GM19397 (cell line): ENCODE results near the gene CTAGE8.
"Not testable (repeated sequence)": the region's sequence is repeated elsewhere in the genome, so short reads cannot be mapped to it uniquely, and the experiment has no call there.

Experiments used
- ATAC-seq: cut with Tn5 transposase; IDR thresholded peaks from one replicate; pipeline ENCODE4 v1.9.1; 2021; ENCODE audit warnings: mild to moderate bottlenecking, moderate library complexity; ENCODE audit not compliant: unreplicated experiment

The CTAGE8 gene

DNA sequence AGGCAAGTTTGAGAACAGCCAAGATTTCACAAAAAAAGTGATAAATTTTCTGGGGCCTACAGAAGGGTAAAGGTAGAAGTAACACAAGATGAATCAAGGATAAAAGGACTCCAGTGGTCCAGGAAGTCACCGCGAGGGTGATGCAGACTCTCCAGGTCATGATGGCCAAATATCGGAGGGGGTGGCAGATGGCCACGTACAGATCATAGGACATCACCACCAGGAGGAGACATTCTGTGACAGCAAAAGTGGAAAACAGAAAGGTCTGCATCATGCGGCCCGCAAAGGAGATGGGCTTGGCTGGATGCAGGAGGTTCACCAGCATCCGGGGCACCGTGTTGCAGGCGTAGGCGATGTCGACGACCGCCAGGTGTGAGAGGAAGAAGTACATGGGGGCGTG lies 10.0 kb downstream of the CTAGE8 start:
- ATAC-seq, result not testable (repeated sequence)

DNA sequence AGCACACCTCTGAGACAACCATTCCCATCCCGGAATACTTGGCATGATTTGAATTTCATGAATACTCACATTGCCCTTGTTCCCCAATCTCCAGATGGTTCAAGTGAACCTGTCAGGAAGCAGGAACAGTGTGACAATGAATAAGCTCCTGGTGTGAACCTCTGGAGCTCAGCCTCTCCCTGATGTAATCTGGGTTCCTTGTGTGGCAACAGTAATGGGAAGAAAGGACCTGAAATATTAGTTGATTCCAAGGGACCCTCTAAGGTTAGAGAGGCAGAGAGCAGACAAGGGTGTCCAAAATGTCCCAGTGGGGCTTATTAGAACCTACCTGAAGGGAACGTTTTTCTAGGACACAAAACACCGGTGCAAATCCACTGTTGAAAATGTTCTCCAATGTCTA lies 13.0 kb downstream of the CTAGE8 start:
- ATAC-seq, result no peak

DNA sequence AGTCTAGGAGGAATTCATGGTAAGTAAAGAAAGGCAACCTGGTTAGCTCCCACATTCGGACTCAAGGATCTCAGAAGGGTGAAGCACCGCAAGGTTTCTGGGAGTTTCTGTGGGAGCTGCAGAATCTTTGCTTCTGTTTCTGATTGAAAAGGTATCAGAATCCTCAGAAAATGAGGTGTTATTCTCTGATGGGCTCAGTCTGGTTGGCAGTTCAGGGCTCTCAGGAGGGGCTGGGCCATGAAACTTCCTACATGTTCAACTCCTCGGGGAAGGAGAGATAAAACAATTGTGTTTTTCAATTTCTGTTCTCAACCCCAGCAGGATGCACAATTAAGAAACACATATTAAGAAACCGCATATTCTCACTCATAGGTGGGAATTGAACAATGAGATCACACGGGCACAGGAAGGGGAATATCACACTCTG lies 13.6 kb downstream of the CTAGE8 start:
- ATAC-seq, result no peak

DNA sequence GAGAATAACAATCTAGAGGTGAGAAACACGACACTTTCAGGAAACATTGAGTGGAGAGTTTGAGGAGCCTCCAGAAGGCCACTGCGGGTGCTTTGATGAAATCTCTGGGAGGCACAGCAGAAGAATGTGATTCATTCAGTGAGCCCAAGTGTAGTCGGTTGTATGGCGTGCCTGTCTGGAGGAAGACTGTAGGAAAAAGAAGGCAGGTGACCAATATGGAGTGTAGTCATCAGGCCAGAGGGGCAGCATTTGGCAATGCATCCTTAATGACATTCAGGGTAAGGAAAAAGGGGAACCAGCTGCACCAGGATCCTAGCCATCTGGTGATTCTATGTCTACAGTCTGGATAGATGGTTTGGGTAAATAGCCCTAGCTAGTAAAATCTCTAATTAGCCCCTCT lies 16.8 kb downstream of the CTAGE8 start:
- ATAC-seq, result not testable (repeated sequence)

DNA sequence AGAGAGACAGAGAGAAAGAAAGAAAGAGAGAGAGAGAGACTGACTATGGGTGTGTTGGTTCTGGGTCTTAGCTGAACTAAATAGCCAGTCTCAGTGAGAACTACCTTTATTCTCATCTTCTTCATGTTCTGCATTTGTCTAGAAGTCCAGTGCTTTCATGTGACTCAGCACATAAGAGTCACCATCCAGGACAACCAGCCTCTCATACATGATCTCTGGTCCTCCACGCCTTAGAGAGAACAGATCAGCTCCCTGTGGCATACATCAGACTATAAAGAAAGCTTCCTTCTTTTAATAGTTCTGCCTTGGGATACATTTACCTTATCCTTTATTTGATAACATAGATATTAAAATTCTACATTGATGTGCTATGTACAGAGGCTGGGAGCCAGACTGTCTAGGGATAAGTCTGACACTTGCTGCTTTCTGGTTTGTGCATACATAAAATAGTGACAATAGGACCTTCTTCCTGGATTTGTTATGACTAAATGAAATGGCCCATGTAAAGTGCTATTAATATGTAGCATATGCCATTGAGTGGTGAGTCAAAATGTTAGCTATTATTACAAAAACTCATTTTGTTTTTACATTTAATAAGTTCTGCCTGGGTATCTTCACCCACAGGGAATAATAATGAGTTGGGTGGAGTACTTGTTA lies 21.3 kb downstream of the CTAGE8 start:
- not testable (repeated sequence) for ATAC-seq

DNA sequence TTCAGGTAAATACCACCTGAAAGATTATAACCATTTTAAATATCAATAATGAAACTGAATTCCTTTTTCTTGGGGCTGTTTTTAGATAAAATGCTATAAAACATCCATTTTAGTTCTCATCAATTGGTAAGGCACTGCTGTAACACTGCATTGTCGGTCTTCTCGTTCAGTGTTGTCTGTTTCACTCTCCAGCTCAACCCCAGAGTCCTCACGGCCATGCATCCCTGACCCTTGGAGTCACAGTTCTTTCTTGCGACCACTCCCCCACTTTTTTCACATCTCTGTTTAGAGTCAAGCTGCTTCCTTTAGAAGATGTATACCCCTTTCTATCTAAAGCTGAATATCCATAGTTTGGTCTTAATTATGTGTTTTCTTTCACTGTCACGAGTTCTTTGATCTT lies 22.1 kb downstream of the CTAGE8 start:
- ATAC-seq, result not testable (repeated sequence)

DNA sequence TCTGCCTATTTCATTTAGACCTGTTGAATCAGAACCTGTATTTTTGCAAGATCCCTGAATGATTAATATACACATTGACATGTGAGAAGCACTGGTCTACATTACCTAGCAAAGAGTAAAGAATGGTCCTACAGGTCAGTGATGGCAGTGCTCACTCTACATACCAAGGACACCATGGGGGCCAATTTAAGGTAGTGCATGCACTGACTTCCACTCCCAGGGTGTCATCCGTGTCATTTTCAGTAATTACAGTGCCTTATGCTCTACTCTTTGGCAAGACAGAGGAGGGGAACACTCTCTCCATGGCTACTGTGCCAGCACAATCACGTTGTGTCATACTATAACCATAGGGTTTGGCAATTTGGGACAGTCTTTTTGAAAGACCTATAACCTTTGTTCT lies 23.7 kb downstream of the CTAGE8 start:
- not testable (repeated sequence) for ATAC-seq

DNA sequence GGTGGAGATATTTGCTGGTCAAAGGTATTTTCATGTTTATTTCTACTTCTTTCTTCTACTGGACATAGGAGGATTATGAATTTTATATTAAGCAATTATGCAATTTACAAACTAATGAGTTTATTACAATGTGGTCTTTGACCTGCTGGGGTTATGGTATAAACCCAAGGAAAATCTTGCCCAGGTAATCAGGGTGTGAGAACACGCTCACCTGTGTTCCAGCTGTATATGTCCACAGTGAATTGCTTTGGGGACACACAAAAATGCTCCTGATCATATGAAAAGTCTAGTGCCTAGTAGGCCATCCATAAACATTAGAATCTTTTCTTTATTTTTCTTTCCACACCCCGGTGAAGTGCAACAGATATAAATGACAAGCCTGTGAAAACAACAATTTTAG lies 29.7 kb downstream of the CTAGE8 start, which contains the start of gene OR2A42:
Gene OR2A42, minus strand, starts transcription at position 241 of the 400 bp plus-strand sequence. CDS start 6,762 bp downstream, outside the sequence.
- not testable (repeated sequence) for ATAC-seq

DNA sequence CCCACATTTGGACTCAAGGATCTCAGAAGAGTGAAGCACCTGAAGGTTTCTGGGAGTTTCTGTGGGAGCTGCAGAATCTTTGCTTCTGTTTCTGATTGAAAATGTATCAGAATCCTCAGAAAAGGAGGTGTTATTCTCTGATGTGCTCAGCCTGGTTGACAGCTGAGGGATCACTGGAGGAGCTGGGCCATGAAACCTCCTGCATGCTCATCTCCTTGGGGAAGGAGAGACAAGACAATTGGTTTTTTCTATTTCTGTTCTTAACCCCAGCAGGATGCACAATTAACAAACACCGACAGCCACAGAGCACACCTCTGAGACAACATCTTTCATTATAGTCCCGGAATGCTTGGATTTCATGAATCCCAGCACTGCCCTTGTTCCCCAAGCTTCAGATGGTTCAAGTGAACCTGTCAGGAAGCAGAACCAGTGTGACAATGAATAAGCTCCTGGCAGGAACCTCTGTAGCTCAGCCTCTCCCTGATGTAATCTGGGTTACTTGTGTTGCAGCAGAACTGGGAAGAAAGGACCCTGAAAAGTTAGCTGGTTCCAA lies 30.5 kb downstream of the CTAGE8 start:
- not testable (repeated sequence) for ATAC-seq

DNA sequence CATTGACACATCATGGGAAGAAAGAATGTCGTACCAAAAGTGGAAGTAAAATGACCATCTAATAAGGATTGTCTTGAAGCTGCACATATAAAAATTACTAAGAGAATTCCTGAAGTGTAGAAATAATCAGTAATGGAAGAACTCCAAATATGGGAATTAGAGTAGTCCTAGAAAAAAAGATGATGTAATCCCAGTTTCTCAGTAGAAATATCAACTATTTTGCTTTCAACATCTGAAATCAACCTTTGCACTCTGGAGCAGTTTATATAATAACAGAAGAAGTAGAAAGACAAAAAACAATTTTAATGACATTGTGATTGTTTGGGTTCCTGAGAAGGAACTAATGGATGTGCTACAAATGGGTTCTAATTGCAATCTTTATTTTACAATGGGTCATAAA lies 36.0 kb downstream of the CTAGE8 start:
- ATAC-seq, result not testable (repeated sequence)

DNA sequence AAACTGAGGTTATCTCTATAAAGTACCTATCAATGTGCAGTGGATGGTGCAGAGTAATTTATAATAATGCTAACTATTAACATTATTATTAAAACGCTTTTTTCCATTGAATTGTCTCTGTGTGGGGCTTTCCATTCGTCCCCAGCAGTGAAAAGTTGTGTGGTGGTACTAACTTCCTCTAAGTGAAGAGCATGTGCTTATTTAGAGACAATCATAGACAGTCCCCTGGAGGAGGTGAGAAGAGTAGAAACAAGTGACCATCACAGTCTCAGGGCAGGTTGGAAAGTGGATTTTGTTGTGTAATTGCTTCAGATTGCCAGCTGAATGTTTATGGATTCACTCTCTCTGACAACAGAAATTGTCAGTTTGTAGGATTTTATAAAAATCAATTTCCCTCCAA lies 38.1 kb downstream of the CTAGE8 start:
- ATAC-seq, result not testable (repeated sequence)

DNA sequence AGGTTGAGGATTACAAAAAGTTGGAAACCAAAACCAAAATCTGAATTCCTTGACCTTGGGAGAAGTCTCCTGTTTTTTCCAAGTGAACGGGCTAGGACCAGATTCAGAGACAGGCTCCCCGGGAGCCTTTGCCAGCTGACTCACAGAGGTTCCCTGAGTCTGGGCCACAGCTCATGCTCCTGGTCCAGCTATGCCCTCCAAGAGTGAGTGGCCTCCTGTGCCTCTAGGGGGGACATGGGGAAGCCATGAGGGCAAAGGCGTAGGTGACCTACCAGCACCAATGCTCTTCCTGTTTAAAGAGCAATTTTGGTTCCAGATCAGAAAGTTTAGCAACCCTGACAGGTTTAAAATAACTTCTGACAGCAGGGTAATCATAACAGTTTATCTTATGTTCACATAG lies 40.3 kb downstream of the CTAGE8 start:
- ATAC-seq, result not testable (repeated sequence)

DNA sequence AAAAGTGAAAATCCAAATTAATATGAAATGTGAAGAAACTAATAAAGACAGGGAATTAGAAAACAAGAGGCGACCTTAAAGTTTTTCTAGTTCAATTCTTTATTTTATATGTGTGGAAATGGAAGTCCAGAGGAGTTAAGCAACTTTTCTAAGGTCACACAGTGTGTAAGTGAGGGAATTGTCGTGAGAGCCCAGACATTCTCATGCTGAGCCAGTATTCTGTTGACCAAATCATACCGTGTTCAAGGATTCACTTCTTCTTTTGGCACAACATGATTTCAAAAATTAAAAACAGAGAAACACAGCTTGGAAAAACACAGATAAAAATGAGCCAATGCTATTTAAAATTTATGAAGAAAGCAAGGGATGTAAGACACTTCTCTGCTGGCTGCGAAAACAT lies 42.2 kb downstream of the CTAGE8 start:
- ATAC-seq, result not testable (repeated sequence)

DNA sequence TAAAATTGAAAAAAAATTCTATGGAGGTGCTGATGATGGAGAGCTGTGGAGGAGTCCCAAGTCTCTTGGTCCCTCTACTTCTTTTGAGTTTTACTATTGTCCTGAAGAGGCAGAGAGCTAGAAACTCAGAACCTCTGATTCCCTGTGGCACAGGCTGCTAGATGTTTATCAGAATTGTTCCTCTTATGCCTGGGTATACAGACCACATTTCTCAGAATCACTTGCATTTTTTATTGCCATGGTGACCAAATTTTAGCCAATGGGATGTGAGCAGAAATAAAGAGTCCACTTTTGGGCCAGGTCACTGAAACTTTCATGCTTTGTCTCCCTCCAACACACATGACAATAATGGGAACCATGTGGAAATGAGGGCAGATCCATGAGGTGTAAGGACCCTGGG lies 45.4 kb downstream of the CTAGE8 start:
- ATAC-seq, result not testable (repeated sequence)

DNA sequence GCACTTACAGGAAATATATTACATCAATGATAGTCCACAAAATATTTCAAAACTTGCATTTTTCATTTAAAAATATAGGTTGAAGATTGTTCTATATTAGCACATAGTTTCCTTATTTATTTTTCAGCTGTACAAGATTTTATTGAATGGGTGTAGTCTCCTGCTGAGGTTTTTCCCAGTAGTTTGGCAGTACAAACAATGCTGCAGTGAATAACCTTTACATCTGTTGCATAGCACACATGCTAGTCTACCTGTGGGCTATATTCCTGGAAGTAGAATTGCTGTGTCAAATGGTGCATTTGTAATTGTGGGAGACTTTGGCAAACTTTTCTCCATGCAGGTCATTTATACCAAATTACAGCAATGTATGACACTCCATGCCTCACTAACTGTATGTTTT lies 48.6 kb downstream of the CTAGE8 start:
- ATAC-seq, result not testable (repeated sequence)

DNA sequence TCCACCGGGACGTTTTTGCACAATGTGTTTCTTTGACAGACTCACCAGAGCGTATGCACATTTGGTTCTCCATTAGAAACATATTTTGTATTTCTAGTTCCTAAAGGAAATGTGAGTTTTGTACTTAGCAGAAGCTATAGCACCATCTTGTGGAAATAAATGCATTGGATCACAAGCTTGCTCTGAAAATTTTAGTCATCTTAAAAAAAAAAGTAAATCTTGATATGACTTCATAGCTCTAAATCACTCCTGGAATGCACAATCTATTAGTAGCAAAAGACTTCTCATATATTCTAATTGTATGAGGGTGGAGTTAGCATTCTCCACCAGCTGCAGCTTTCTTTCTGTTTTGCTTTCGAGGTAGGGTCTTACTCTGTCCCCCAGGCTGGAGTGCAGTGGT lies 49.9 kb downstream of the CTAGE8 start:
- not testable (repeated sequence) for ATAC-seq

DNA sequence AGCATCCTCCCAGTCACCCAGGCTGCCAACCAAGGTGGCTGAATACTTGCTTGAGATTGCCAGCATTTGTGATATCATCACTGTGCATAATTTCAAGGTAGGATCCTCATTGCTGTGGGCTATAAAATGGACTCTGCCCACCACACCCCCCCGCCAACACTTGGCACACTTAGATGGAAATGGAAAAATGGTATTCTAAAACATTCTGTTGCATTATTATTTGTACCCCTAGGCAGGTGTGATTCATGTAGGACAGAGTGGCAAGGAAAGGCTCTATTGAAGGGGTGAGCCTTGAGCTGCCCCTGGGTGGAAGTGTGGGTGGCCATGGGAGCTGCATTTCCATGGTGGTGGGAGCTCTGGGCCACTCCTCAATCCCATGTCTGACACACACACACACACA lies 50.5 kb downstream of the CTAGE8 start:
- ATAC-seq, result not testable (repeated sequence)

DNA sequence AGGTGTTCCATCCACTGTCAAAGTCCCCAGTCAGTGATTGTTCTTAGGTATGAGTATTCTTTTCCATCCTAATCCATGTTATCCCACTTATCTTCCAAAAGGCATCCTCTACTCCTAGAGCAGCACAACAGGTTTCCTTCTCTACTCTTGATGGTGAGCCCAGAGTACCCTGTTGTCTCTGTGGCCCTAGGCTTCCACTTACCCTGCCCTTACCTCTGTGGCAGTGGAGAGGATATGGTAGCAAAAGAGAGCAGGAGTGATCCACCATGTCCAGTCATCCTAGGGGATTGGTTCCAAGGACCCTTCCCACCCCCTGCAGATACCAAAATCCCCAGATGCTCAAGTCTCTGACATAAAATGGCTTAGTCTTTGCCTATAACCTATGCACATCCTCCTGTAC lies 51.9 kb downstream of the CTAGE8 start:
- ATAC-seq, result not testable (repeated sequence)
